WTC11 (cell line): Measurements from ENCODE around the gene LIN7A.

ENCODE experiments used
- CREB1 ChIP-seq: sonication (generic); formaldehyde crosslinking; IDR thresholded peaks from 2 replicates; pipeline ENCODE4 v1.8.0; 2023; ENCODE audit warnings: mild to moderate bottlenecking, missing genetic modification reagents
- JUN ChIP-seq: sonication (generic); formaldehyde crosslinking; IDR thresholded peaks from 2 replicates; pipeline ENCODE4 v1.8.0; 2023; ENCODE audit warnings: mild to moderate bottlenecking, missing genetic modification reagents
- ZNF121 ChIP-seq: sonication (generic); formaldehyde crosslinking; IDR thresholded peaks from 2 replicates; pipeline ENCODE4 v1.8.0; 2023; ENCODE audit warnings: missing genetic modification reagents
- TF ChIP-seq, protein P1 (sequence below): fragments of 200-600 bp; IDR thresholded peaks from 2 replicates; pipeline ENCODE4 v1.8.0; 2022; ENCODE audit warnings: antibody characterized with exemption
- TF ChIP-seq, protein P2 (sequence below): sonication (generic); formaldehyde crosslinking; IDR thresholded peaks from 2 replicates; pipeline ENCODE4 v1.8.0; 2022; ENCODE audit warnings: missing genetic modification reagents
- TF ChIP-seq, protein P3 (sequence below): sonication (generic); formaldehyde crosslinking; IDR thresholded peaks from 2 replicates; pipeline ENCODE4 v1.8.1; 2023; ENCODE audit warnings: mild to moderate bottlenecking, missing genetic modification reagents
- TF ChIP-seq, protein P4 (sequence below): sonication (generic); formaldehyde crosslinking; IDR thresholded peaks from 2 replicates; pipeline ENCODE4 v1.8.0; 2022; ENCODE audit warnings: mild to moderate bottlenecking, missing genetic modification reagents

DNA sequence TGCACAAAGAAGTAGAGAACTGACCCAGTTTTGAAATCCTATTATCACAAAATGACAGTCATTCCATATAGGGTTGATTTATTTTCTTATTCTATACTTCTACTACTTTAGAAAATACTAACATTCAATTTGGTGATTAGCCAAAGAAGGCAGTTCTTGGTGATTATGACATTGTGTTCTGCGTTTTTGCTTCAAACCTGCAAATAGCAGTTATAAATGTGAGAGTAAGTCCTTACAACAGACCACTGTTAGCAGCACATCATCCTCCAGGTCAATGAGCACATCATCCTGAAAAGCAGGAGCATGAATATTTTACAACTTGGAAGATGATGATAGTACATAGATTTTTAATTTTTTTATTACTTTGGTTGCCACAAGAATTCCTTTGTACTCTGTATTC lies 53.1 kb downstream of the LIN7A start:
- TF ChIP-seq, protein P1, sequence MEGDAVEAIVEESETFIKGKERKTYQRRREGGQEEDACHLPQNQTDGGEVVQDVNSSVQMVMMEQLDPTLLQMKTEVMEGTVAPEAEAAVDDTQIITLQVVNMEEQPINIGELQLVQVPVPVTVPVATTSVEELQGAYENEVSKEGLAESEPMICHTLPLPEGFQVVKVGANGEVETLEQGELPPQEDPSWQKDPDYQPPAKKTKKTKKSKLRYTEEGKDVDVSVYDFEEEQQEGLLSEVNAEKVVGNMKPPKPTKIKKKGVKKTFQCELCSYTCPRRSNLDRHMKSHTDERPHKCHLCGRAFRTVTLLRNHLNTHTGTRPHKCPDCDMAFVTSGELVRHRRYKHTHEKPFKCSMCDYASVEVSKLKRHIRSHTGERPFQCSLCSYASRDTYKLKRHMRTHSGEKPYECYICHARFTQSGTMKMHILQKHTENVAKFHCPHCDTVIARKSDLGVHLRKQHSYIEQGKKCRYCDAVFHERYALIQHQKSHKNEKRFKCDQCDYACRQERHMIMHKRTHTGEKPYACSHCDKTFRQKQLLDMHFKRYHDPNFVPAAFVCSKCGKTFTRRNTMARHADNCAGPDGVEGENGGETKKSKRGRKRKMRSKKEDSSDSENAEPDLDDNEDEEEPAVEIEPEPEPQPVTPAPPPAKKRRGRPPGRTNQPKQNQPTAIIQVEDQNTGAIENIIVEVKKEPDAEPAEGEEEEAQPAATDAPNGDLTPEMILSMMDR: no peak
- TF ChIP-seq JUN (CRISPR knock-in tag): no peak
- TF ChIP-seq, protein P2, sequence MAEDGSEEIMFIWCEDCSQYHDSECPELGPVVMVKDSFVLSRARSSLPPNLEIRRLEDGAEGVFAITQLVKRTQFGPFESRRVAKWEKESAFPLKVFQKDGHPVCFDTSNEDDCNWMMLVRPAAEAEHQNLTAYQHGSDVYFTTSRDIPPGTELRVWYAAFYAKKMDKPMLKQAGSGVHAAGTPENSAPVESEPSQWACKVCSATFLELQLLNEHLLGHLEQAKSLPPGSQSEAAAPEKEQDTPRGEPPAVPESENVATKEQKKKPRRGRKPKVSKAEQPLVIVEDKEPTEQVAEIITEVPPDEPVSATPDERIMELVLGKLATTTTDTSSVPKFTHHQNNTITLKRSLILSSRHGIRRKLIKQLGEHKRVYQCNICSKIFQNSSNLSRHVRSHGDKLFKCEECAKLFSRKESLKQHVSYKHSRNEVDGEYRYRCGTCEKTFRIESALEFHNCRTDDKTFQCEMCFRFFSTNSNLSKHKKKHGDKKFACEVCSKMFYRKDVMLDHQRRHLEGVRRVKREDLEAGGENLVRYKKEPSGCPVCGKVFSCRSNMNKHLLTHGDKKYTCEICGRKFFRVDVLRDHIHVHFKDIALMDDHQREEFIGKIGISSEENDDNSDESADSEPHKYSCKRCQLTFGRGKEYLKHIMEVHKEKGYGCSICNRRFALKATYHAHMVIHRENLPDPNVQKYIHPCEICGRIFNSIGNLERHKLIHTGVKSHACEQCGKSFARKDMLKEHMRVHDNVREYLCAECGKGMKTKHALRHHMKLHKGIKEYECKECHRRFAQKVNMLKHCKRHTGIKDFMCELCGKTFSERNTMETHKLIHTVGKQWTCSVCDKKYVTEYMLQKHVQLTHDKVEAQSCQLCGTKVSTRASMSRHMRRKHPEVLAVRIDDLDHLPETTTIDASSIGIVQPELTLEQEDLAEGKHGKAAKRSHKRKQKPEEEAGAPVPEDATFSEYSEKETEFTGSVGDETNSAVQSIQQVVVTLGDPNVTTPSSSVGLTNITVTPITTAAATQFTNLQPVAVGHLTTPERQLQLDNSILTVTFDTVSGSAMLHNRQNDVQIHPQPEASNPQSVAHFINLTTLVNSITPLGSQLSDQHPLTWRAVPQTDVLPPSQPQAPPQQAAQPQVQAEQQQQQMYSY: no peak
- TF ChIP-seq, protein P3, sequence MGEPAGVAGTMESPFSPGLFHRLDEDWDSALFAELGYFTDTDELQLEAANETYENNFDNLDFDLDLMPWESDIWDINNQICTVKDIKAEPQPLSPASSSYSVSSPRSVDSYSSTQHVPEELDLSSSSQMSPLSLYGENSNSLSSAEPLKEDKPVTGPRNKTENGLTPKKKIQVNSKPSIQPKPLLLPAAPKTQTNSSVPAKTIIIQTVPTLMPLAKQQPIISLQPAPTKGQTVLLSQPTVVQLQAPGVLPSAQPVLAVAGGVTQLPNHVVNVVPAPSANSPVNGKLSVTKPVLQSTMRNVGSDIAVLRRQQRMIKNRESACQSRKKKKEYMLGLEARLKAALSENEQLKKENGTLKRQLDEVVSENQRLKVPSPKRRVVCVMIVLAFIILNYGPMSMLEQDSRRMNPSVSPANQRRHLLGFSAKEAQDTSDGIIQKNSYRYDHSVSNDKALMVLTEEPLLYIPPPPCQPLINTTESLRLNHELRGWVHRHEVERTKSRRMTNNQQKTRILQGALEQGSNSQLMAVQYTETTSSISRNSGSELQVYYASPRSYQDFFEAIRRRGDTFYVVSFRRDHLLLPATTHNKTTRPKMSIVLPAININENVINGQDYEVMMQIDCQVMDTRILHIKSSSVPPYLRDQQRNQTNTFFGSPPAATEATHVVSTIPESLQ (CRISPR knock-in tag): no peak
- TF ChIP-seq, protein P4, sequence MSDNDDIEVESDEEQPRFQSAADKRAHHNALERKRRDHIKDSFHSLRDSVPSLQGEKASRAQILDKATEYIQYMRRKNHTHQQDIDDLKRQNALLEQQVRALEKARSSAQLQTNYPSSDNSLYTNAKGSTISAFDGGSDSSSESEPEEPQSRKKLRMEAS (CRISPR knock-in tag): no peak
- no peak for TF ChIP-seq CREB1 (CRISPR knock-in tag)
- no peak for TF ChIP-seq ZNF121
